Liver (tissue), 9 donors: ENCODE results near the gene MICAL3. TPM values are rescaled to one million over a fixed set of nuclear protein-coding genes. Genes with fewer than 3 reads are reported as not detected.

Source experiments
- DNase-seq: peaks from one replicate; pipeline ENCODE4 v3.0.0-alpha.2; 2017; ENCODE audit warnings: low spot score
- H3K27ac ChIP-seq, 2 donors: one replicate each; pipeline ENCODE4 v1.7.0; 2013; ENCODE audit warnings: inconsistent platforms in 2 of 2, low read length in 2 of 2, control low read depth in 1 of 2, low read depth in 1 of 2, mild to moderate bottlenecking in 1 of 2
- H3K27me3 ChIP-seq, 4 donors: one replicate each; pipeline versions ENCODE4 v1.6.1 to v1.7.0; 2013; ENCODE audit warnings: low read length in 3 of 4, inconsistent platforms in 1 of 4, mild to moderate bottlenecking in 1 of 4, moderate library complexity in 1 of 4; ENCODE audit not compliant: control insufficient read depth in 4 of 4, insufficient read depth in 4 of 4
- H3K36me3 ChIP-seq, 4 donors: one replicate each; pipeline versions ENCODE4 v1.6.1 to v1.7.0; 2013; ENCODE audit warnings: low read length in 3 of 4, mild to moderate bottlenecking in 3 of 4, low read depth in 1 of 4, moderate library complexity in 1 of 4; ENCODE audit not compliant: control insufficient read depth in 4 of 4, insufficient read depth in 3 of 4
- H3K4me1 ChIP-seq, 4 donors: one replicate each; pipeline versions ENCODE4 v1.6.1 to v1.7.0; 2013; ENCODE audit warnings: low read length in 3 of 4, mild to moderate bottlenecking in 3 of 4, moderate library complexity in 1 of 4; ENCODE audit not compliant: control insufficient read depth in 4 of 4, insufficient read depth in 4 of 4
- H3K4me3 ChIP-seq, 3 donors: one replicate each; pipeline versions ENCODE4 v1.6.1 to v1.7.0; 2013; ENCODE audit warnings: low read length in 3 of 3, control low read depth in 1 of 3, low read depth in 1 of 3, mild to moderate bottlenecking in 1 of 3
- H3K9ac ChIP-seq, 2 donors: one replicate each; pipeline ENCODE4 v1.7.0; 2013; ENCODE audit warnings: low read length in 2 of 2, mild to moderate bottlenecking in 2 of 2, moderate library complexity in 2 of 2, control low read depth in 1 of 2, low read depth in 1 of 2
- H3K9me3 ChIP-seq, 4 donors: one replicate each; pipeline versions ENCODE4 v1.6.1 to v1.7.0; 2013; ENCODE audit warnings: low read length in 3 of 4; ENCODE audit not compliant: control insufficient read depth in 4 of 4
- CTCF ChIP-seq: fragments of 150-350 bp; IDR thresholded peaks from 2 replicates; pipeline ENCODE4 v1.5.1; 2017; ENCODE audit warnings: improper control_type of control experiment, low read depth, low read length; ENCODE audit not compliant: missing input control
- EGR1 ChIP-seq, 2 donors: IDR thresholded peaks; 2 replicates each; pipeline ENCODE4 v1.6.1; 2016 to 2018; ENCODE audit warnings: antibody characterized with exemption in 2 of 2, low read depth in 2 of 2
- FOXA2 ChIP-seq: IDR thresholded peaks from 2 replicates; pipeline ENCODE4 v1.6.1; 2016; ENCODE audit warnings: antibody characterized with exemption
- GABPA ChIP-seq, 2 donors: IDR thresholded peaks in 1 of 2; conservative IDR thresholded peaks in 1 of 2; 2 replicates each; pipeline ENCODE4 v1.6.1; 2016; ENCODE audit warnings: antibody characterized with exemption in 2 of 2, mild to moderate bottlenecking in 1 of 2, moderate library complexity in 1 of 2
- HNF4A ChIP-seq, 2 donors: conservative IDR thresholded peaks; 2 replicates each; pipeline ENCODE4 v1.6.1; 2016; ENCODE audit warnings: antibody characterized with exemption in 2 of 2, mild to moderate bottlenecking in 2 of 2
- HNF4G ChIP-seq: IDR thresholded peaks from 2 replicates; pipeline ENCODE4 v1.6.1; 2016; ENCODE audit warnings: antibody characterized with exemption
- JUND ChIP-seq, 2 donors: IDR thresholded peaks; 2 replicates each; pipeline ENCODE4 v1.6.1; 2016; ENCODE audit warnings: antibody characterized with exemption in 2 of 2
- MAX ChIP-seq: IDR thresholded peaks from 2 replicates; pipeline ENCODE4 v1.6.1; 2016; ENCODE audit warnings: antibody characterized with exemption
- NR2F2 ChIP-seq: IDR thresholded peaks from 2 replicates; pipeline ENCODE4 v1.6.1; 2016; ENCODE audit warnings: antibody characterized with exemption
- RAD21 ChIP-seq, 2 donors: IDR thresholded peaks; 2 replicates each; pipeline ENCODE4 v1.6.1; 2016; ENCODE audit warnings: antibody characterized with exemption in 2 of 2, mild to moderate bottlenecking in 2 of 2
- REST ChIP-seq: IDR thresholded peaks from 2 replicates; pipeline ENCODE4 v1.6.1; 2016; ENCODE audit warnings: antibody characterized with exemption, mild to moderate bottlenecking
- RXRA ChIP-seq, 2 donors: IDR thresholded peaks; 2 replicates each; pipeline ENCODE4 v1.6.1; 2017 to 2018; ENCODE audit warnings: antibody characterized with exemption in 2 of 2, mild to moderate bottlenecking in 1 of 2
- SP1 ChIP-seq: IDR thresholded peaks from 2 replicates; pipeline ENCODE4 v1.6.1; 2018; ENCODE audit warnings: antibody characterized with exemption, mild to moderate bottlenecking
- TAF1 ChIP-seq: conservative IDR thresholded peaks from 2 replicates; pipeline ENCODE4 v1.6.1; 2016; ENCODE audit warnings: antibody characterized with exemption, mild to moderate bottlenecking
- YY1 ChIP-seq: IDR thresholded peaks from 2 replicates; pipeline ENCODE4 v1.6.1; 2016; ENCODE audit warnings: antibody characterized with exemption, mild to moderate bottlenecking
- ZBTB33 ChIP-seq: IDR thresholded peaks from 2 replicates; pipeline ENCODE4 v1.6.1; 2016; ENCODE audit warnings: antibody characterized with exemption
- WGBS: extraction: QIAGEN DNeasy Blood & Tissue Kit; methylation state at CpG from one replicate; pipeline ENCODE4 v1.1.7; 2013; 5-methylcytosine and 5-hydroxymethylcytosine counted together
- polyA plus RNA-seq, 2 donors: library from polyadenylated mRNA; stranded (reverse) in 1 of 2; unstranded in 1 of 2; fragments of 200-250 nt in 1 of 2; fragments of >200 nt in 1 of 2; fragmentation: Nextera tagmentation in 1 of 2; extraction: Ambion mirVana in 1 of 2; gene quantifications; one replicate each; pipeline versions ENCODE4 v1.2.1 to v1.2.3, GENCODE V29; 2013 to 2015
- total RNA-seq, 2 donors: library from RNA; depleted of rRNA; stranded (reverse); fragments of >200 nt; gene quantifications; one replicate each; pipeline ENCODE4 v1.2.3, GENCODE V29; 2014
- donor health status: healthy.
- donor health status: healthy.
- donor health status: healthy.
- donor health status: healthy.
- donor health status: healthy.

MICAL3 gene
- total and polyA plus RNA-seq, 4 donors: 6.4 to 38.4 (median 23.4) TPM

GRCh38 chr22:17884084-17884483, 140.3 kb downstream of the MICAL3 start:
- Histone ChIP-seq H3K9me3 (no peaks in the 10 kb centered on the region), H3K27ac (peak overlapping the region; percentile 31 to 57), H3K4me3 (no peak overlapping the region), H3K36me3 (peaks cover 6 to 30% (median 21%) of the 10 kb centered on the region in 4 donors), H3K9ac (peak overlapping the region in 1 of 2 donors; percentile 17), H3K27me3 (no peaks in the 10 kb centered on the region), H3K4me1 (peaks cover 0 to 33% (median 24%) of the 10 kb centered on the region in 4 donors)
- 33% methylated on average over 6 of the region's 6 CpGs for WGBS
- no peak for DNase-seq
- TF ChIP-seq EGR1 (IDR thresholded peaks at IDR 0.05; ENCODE audit: low read depth in 2 of 2) (no peak), RXRA (IDR thresholded peaks at IDR 0.05) (peak; percentile 31 to 51), YY1 (no peak), HNF4A (conservative IDR thresholded peaks at IDR 0.05) (peak in 1 of 2 donors; percentile 49), RAD21 (IDR thresholded peaks at IDR 0.05) (peak; percentile 40 to 45)

- Histone ChIP-seq H3K9ac (peak overlapping the region in 1 of 2 donors; percentile 17), H3K36me3 (peaks cover 5 to 28% (median 17%) of the 10 kb centered on the region in 4 donors), H3K27ac (peak overlapping the region in 1 of 2 donors; percentile 31), H3K4me1 (peaks cover 0 to 36% (median 24%) of the 10 kb centered on the region in 4 donors), H3K9me3 (no peaks in the 10 kb centered on the region), H3K4me3 (no peak overlapping the region), H3K27me3 (no peaks in the 10 kb centered on the region)
- 97% methylated on average over 9 of the region's 9 CpGs for WGBS
- TF ChIP-seq ZBTB33 (no peak), GABPA (IDR thresholded peaks at IDR 0.05 in 1 of 2, conservative IDR thresholded peaks at IDR 0.05 in 1 of 2) (no peak), MAX (no peak), JUND (IDR thresholded peaks at IDR 0.05) (no peak), TAF1 (no peak), RAD21 (IDR thresholded peaks at IDR 0.05) (no peak), SP1 (no peak), YY1 (no peak), REST (no peak), CTCF (no peak), NR2F2 (no peak), HNF4A (conservative IDR thresholded peaks at IDR 0.05) (no peak), FOXA2 (no peak), EGR1 (IDR thresholded peaks at IDR 0.05; ENCODE audit: low read depth in 2 of 2) (no peak), HNF4G (no peak)
- no peak for DNase-seq
Observed at GRCh38 chr22:17883356-17883755, 141.0 kb downstream of the MICAL3 start.
